HTERT RPE-1 (cell line): ENCODE measurements around the gene LRRTM2.
"Not testable (repeated sequence)": the region's sequence is repeated elsewhere in the genome, so short reads cannot be mapped to it uniquely, and the experiment has no call there.

Experiments used
- in situ Hi-C: fragments of 300-500 bp; cut with MboI; formaldehyde crosslinking; loops from 4 replicates; pipeline ENCODE4 v1.14.3; 2020; ENCODE audit warnings: low sequenced_read_pairs

Gene LRRTM2

GRCh38 chr5:138874771-138875551 lies at the start of gene LRRTM2:
Gene LRRTM2, minus strand, starts transcription at chr5:138875335. Its CDS starts 424 bp downstream, at chr5:138874911.
- in situ Hi-C loops = no loop called here

GRCh38 chr5:138922494-138922893 lies 47.4 kb upstream of the LRRTM2 start:
- in situ Hi-C loops = no loop called here

GRCh38 chr5:138921362-138921761 lies 46.2 kb upstream of the LRRTM2 start:
- in situ Hi-C loops = not testable (repeated sequence)

GRCh38 chr5:138920181-138920580 lies 45.0 kb upstream of the LRRTM2 start:
- in situ Hi-C loops = no loop called here

- in situ Hi-C loops = no loop called here
Observed at GRCh38 chr5:138918686-138919085, 43.6 kb upstream of the LRRTM2 start.

GRCh38 chr5:138914338-138914737 lies 39.2 kb upstream of the LRRTM2 start:
- in situ Hi-C loops = no loop called here

- in situ Hi-C loops = no loop called here
Observed at GRCh38 chr5:138913773-138914172, 38.6 kb upstream of the LRRTM2 start.

GRCh38 chr5:138912093-138912492 lies 37.0 kb upstream of the LRRTM2 start:
- in situ Hi-C loops = no loop called here

GRCh38 chr5:138911441-138911840 lies 36.3 kb upstream of the LRRTM2 start:
- in situ Hi-C loops = no loop called here

GRCh38 chr5:138910546-138911185 lies 35.5 kb upstream of the LRRTM2 start:
- in situ Hi-C loops = no loop called here

- in situ Hi-C loops = no loop called here
Observed at GRCh38 chr5:138909734-138910133, 34.6 kb upstream of the LRRTM2 start.

GRCh38 chr5:138905541-138905940 lies 30.4 kb upstream of the LRRTM2 start:
- in situ Hi-C loops = no loop called here

- in situ Hi-C loops = no loop called here
Observed at GRCh38 chr5:138903130-138903775, 28.1 kb upstream of the LRRTM2 start.

GRCh38 chr5:138901716-138902115 lies 26.6 kb upstream of the LRRTM2 start:
- in situ Hi-C loops = no loop called here

- in situ Hi-C loops = no loop called here
Observed at GRCh38 chr5:138900281-138900965, 25.3 kb upstream of the LRRTM2 start.

- in situ Hi-C loops = no loop called here
Observed at GRCh38 chr5:138898742-138899141, 23.6 kb upstream of the LRRTM2 start.

GRCh38 chr5:138898299-138898698 lies 23.2 kb upstream of the LRRTM2 start:
- in situ Hi-C loops = no loop called here

GRCh38 chr5:138895918-138896317 lies 20.8 kb upstream of the LRRTM2 start:
- in situ Hi-C loops = no loop called here

GRCh38 chr5:138890644-138891043 lies 15.5 kb upstream of the LRRTM2 start:
- in situ Hi-C loops = no loop called here

GRCh38 chr5:138889994-138890393 lies 14.9 kb upstream of the LRRTM2 start:
- in situ Hi-C loops = no loop called here

GRCh38 chr5:138884554-138884953 lies 9.4 kb upstream of the LRRTM2 start:
- in situ Hi-C loops = no loop called here
